GM19099 (cell line): ENCODE data around the gene TMEM164.

Experiments
- POLR2A ChIP-seq: IDR thresholded peaks from 3 replicates; pipeline ENCODE4 v1.6.1; 2011; ENCODE audit warnings: low read depth; ENCODE audit not compliant: insufficient read length; ENCODE audit errors: extremely low read depth

The TMEM164 gene

GRCh38 chrX:110000847-110001713, 1.8 kb upstream of the TMEM164 start:
- no peak for TF ChIP-seq POLR2A

GRCh38 chrX:110001740-110002299, 1.1 kb upstream of the TMEM164 start:
- no peak for TF ChIP-seq POLR2A

GRCh38 chrX:110003167-110004156, 548 bp downstream of the TMEM164 start:
- TF ChIP-seq POLR2A, result no peak

- no peak for TF ChIP-seq POLR2A
These were observed 1.3 kb downstream of the TMEM164 start for GRCh38 chrX:110004215-110004614.

GRCh38 chrX:110004731-110005369, 1.9 kb downstream of the TMEM164 start:
- no peak for TF ChIP-seq POLR2A

- TF ChIP-seq POLR2A, result no peak
These were observed 3.2 kb downstream of the TMEM164 start for GRCh38 chrX:110006161-110006560.

- TF ChIP-seq POLR2A, result no peak
These were observed 4.0 kb downstream of the TMEM164 start for GRCh38 chrX:110006821-110007375.

- no peak for TF ChIP-seq POLR2A
These were observed 5.2 kb downstream of the TMEM164 start for GRCh38 chrX:110008011-110008635.

- TF ChIP-seq POLR2A, result no peak
These were observed 10.0 kb downstream of the TMEM164 start for GRCh38 chrX:110012818-110013485.

GRCh38 chrX:110013968-110014367, 11.1 kb downstream of the TMEM164 start:
- no peak for TF ChIP-seq POLR2A

GRCh38 chrX:110015032-110015431, 12.1 kb downstream of the TMEM164 start:
- TF ChIP-seq POLR2A, result no peak

- no peak for TF ChIP-seq POLR2A
These were observed 13.0 kb downstream of the TMEM164 start for GRCh38 chrX:110015915-110016314.

- TF ChIP-seq POLR2A, result no peak
These were observed 17.6 kb downstream of the TMEM164 start for GRCh38 chrX:110020536-110020935.
